OCI-LY1 (cell line): ENCODE data around the gene GRB10.

Experiments used
- EZH2 ChIP-seq: fragments of 200-600 bp; sonication (generic), shearing (Covaris generic); IDR thresholded peaks from 2 replicates; pipeline ENCODE4 v1.8.0; 2017; ENCODE audit warnings: borderline replicate concordance, mixed run types, mild to moderate bottlenecking, antibody characterized with exemption, low read length, moderate library complexity, mixed read lengths
- TF ChIP-seq, protein P1 (sequence below): fragments of 200-600 bp; sonication (generic), shearing (Covaris generic); IDR thresholded peaks from 2 replicates; pipeline ENCODE4 v1.5.1; 2017; ENCODE audit warnings: mild to moderate bottlenecking, antibody characterized with exemption, low read length, moderate library complexity, mixed read lengths

- TF ChIP-seq, protein P1, sequence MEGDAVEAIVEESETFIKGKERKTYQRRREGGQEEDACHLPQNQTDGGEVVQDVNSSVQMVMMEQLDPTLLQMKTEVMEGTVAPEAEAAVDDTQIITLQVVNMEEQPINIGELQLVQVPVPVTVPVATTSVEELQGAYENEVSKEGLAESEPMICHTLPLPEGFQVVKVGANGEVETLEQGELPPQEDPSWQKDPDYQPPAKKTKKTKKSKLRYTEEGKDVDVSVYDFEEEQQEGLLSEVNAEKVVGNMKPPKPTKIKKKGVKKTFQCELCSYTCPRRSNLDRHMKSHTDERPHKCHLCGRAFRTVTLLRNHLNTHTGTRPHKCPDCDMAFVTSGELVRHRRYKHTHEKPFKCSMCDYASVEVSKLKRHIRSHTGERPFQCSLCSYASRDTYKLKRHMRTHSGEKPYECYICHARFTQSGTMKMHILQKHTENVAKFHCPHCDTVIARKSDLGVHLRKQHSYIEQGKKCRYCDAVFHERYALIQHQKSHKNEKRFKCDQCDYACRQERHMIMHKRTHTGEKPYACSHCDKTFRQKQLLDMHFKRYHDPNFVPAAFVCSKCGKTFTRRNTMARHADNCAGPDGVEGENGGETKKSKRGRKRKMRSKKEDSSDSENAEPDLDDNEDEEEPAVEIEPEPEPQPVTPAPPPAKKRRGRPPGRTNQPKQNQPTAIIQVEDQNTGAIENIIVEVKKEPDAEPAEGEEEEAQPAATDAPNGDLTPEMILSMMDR: no peak
- TF ChIP-seq EZH2: no peak
Measured at GRCh38 chr7:50756180-50756579, 26.5 kb downstream of the GRB10 start.
